DMS53 treated with DMSO at 0.1 percent for 48 hours (cell line): ENCODE results near the gene TJP3.

ENCODE experiments used
- DNase-seq: peaks from one replicate; lab custom pipeline; 2025; ENCODE audit not compliant: unreplicated experiment; lab: John Stamatoyannopoulos, UW

The TJP3 gene

DNA sequence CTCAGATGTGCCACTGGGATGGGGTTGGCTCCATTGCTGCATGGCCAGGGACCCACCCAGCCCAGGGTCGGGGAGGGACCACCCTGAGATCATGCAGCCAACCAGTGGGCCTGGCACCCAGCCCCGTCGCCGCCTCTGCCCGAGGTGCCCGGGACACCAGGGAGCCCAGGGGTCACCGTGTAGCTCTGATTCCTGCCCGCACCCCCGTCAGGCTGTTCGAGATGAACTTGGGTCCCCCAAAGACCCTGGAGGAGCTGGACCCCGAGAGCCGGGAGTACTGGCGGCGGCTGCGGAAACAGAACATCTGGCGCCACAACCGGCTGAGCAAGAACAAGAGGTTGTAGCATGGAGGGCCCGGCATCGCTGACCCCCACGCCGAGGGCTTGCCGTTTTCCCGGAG, 58.9 kb downstream of the TJP3 start:
- DNase-seq, result no peak

DNA sequence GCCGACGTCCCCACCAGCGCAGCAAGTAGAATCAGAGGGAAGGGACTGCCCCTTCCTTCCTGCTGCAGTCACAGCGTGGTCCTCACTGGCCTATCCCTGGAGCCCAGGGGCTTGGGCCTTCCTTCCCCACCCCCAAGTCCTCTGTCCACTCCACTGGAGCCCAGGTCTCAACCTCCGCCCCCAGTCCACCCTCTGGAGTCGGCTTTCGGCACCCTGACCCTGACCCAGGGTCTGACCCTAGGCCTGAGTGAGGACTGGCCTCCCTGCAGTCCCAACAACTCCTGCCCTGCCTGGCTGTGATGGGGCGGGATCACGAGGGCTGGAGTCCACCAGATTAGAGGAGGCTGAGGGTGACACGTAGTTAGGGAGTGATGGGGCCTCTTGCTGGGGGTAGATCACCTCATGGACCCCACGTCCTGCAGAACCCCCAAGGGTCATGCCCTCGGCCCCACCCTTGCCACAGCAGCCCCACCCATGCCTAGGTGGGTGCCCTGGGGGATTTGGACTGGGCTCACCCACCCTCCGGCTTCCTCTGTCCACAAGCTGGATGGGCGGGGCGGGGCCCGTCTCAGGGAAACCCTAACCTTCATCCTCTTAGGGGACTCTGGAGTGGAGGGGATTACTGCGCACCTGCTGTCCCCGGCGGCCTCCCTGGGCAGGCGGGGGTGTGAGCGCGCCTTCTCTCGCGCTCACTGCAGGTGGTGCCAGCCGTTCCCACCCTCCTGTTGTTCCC, 60.0 kb downstream of the TJP3 start:
- no peak for DNase-seq

DNA sequence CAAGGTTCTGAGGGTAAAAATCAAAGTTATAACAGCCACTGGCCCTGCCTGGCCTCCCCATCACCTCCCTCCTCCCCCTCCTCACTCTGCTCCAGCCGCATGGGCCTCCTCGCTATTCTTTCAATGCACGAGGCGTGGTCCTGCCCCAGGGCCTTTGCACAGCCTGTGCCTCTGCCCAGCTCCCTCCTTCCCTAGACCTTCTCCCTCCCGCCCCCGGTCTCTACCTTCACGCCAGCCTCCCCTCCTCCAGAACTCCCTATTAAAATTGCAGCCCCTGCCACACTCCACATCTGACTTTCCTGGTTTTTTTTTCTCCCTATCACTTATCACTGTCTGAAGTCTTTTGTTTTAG, 60.5 kb downstream of the TJP3 start:
- DNase-seq, result no peak

DNA sequence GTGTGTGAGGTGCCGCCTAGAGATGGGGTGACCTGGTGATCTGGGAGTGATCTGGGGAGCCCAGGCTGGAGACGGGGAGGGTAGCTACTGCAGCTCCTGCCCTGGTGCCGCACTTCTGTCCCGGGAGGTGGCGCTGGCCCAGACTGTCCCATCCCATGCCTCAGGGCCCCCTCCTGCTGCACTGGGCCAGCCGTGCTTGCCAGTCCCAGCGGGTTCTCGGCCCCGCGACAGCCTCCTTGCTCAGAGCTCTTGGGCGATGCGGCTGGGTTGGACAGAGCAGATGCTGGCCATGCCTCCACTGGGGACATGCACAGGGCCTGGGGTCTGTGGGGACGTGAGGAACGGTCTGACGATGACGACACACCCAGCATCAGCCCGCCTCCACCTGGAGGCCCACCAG, 61.3 kb downstream of the TJP3 start:
- no peak for DNase-seq

DNA sequence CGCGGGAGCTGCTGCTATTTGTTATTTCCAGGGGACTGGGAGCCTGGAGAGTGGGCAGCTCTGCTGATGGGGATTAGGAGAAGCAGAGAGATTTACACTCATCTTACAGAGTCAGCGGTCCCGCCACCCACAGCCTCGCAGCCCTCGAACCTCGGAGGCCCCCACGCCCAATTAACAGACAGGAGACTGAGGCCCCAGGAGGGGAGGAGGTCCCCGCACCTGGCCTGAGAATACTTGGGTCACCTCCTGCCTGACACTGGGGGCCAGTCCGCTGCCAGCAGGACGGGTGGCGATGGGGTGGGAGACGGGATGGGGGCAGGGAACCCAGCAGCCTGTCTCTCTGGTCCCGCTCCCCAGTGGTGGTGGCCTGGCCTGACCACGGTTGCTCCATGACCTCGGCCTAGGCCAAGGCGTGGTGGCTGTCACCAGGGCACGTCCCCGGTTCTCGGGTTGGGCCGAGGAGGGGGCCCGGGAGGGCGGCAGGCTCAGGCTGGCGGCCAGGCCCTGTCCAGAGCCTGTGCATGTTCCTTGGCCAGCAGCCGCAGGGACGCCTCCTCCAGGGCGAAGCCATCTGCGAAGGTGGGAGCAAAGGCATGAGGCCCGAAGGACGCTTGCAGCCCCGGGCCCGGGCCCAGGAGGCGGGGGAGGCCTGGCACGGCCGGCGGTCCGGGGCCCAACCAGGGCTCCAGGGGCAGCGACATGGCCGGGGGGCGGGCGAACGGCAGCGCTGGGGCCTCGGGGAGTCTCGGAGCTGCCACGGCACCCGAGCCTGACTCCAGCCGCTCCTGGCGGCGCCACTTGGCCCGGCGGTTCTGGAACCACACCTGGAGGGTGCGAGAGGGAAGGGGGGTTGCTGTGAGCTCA, 62.2 kb downstream of the TJP3 start:
- no peak for DNase-seq

DNA sequence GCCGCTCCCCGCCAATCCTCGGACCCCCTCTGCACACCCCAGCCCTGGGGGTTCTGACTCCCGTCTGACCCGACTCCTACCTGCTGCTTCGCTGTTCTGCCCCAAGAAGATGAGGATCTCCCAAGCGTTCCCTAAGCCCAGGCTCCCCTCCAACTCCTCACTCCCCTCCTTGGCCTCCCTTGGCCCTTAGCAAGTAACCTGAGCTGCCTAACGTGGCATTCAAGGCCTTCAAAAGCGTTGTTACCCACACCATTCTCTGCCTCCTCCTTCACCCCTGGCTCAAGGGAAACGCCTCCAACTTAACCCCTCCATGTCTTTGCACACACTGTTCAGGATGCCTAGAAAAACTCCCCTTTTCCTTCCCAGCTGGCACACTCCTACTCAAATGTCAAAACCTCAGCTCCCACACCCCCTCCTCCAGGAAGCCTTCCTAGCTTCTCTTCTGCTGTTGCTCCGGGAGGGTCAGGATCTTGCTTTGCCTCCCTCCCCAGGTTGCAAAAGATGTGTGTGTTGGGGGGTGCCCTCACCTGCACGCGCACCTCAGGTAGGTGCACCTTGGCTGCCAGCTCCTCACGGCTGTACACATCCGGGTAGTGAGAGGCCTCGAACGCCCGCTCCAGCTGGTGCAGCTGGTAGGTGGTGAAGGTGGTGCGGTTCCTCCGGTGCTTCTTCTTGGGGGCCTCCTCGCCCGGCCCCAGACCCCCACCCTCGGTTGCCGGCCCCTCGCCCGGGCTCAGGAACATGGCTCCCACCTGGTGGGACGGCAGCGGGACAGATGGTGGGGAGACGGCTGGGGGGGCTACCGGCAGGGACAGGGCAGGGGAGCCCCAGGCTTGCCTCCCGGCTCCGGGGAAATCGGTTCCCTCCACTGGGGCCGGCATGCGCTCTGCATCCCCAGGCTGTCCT, 63.1 kb downstream of the TJP3 start:
- DNase-seq, result no peak

- no peak for DNase-seq
These were observed 63.8 kb downstream of the TJP3 start, which contains the start of gene RAX2 for GRCh38 chr19:3771906-3772455. RAX2 (minus strand) TSS chr19:3772228; CDS start chr19:3771742, 486 bp downstream.

GRCh38 chr19:3773814-3774515, 65.8 kb downstream of the TJP3 start:
- no peak for DNase-seq

GRCh38 chr19:3774621-3775373, 66.6 kb downstream of the TJP3 start:
- DNase-seq, result no peak

DNA sequence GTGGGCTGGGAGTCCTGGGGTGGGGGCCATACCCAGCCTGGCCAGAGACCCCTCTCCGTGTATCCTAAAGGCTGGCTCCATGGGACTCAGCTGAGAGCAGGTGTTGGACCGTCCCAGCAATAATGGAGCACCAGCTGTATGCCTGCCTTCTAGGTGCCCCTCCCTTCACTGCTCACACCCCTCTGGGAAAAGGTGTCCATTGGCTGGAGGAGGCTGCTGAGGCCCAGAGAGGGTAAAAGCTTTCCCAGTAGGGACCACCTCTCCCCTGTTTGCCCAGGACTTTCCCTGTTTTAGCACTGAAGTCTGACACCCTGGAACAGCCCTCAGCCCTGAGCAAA, 67.2 kb downstream of the TJP3 start:
- no peak for DNase-seq

DNA sequence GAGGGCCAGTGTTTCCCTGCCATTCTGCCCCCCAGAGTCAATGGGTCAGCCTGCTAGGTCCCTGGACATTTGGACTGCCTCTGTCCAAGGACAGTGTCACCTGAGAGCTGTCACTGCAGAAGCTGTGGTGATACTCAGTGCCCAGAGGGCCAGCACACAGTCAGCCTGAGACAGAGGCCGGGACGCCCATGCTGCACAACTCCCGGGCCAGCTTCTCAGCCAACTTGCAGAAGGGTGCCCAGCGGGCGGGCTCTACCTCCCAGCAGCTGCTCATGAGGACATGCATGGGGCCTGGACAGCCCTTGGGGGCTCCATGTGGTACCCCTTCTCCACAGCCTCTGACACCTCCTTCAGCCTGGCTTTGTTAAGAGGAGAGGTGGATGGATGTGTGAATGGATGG, 67.6 kb downstream of the TJP3 start:
- DNase-seq, result no peak

DNA sequence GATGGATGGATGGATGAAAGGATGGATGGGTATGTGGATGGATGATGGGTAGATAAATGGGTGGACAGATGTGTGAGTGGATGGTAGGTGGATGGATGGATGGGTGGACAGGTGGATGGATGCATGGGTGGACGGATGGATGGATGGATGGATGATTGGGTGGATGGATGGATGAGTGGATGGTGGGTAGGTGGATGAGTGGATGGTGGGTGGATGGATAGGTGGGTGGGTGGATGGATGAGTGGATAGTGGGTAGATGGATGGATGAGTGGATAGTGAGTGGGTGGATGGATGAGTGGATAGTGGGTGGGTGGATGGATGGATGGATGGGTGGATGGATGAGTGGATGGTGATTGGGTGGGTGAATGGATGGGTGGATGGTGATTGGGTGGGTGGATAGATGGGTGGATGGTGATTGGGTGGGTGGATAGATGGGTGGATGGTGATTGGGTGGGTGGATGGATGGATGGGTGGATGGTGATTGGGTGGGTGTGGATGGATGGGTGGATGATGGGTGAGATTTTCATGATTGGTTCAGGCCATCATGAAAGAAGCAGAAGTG, 68.4 kb downstream of the TJP3 start:
- DNase-seq, result no peak

GRCh38 chr19:3778104-3778867, 70.1 kb downstream of the TJP3 start:
- no peak for DNase-seq

- no peak for DNase-seq
These were observed 70.9 kb downstream of the TJP3 start for GRCh38 chr19:3778899-3779723.

DNA sequence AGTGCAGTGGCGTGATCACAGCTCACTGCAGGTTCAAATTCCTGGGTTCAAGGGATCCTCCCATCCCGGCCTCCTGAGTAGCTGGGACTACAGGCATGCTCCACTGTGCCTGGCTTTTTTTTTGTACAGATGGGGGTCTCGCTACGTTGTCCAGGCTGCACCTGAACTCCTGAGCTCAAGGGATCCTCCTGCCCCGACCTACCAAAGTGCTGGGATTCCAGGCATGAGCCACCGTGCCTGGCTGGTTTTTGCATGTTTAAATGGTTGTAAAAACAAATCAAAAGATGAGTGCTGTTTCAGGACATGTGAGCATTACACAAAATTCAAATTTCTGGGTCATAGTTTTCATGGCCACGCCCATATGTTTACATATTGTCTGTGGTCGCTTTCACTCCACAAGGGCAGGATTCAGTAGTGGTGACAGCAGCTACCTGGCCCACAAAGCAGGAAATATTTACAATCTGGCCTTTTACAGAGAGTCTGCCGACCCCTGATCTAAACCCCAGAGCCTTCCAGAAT, 72.7 kb downstream of the TJP3 start:
- no peak for DNase-seq

GRCh38 chr19:3781603-3782002, 73.4 kb downstream of the TJP3 start:
- no peak for DNase-seq

DNA sequence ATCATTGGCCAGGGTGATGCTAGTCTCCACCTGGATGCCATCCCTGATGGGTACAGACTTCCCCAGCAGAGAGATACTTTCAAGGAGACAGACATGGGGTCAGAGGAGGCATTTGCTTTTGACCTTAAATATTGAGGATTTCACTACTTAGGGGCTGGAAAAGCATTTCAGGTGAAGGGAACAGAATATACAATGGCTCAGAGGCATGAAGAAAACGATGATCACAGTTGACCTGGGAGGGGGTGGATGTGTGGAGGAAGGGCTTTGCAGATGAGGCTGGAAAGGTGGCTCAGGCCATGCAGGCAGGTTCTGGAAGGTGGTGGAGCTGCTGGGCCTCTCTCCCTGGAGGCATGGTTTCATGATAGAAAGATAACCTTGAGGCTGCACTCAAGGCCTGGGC, 74.1 kb downstream of the TJP3 start:
- no peak for DNase-seq

DNA sequence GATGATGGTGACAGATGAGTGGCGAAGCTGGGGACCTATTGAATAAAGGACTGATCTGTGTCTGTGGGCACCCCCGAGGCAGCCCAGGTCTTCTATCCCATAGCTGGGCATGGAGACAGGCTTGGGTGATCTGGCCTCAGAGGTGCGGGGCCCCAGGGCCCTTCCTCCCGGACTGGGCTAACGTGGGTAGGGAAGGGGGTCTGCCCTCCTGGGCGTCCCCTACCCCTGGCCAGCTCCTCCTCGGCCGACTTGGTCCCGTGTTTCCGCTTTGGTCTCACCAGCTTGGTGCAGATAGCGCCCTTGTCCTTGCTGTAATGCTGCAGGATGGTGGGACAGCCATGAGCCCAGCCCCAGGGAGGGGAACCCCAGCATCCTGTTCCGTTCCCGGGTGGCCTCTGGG, 74.7 kb downstream of the TJP3 start:
- no peak for DNase-seq
